K562 (cell line): Measurements from ENCODE around the gene SRL. TPM values are rescaled to one million over a fixed set of nuclear protein-coding genes. Genes with fewer than 3 reads are reported as not detected.

Experiments used
- ARID2 ChIP-seq: fragments of 450-650 bp; IDR thresholded peaks from 2 replicates; pipeline ENCODE4 v1.6.1; 2017; ENCODE audit warnings: antibody characterized with exemption, mild to moderate bottlenecking
- ETV5 ChIP-seq: sonication (generic); formaldehyde crosslinking; IDR thresholded peaks from 2 replicates; pipeline ENCODE4 v1.4.0; 2020; ENCODE audit warnings: low read depth, mild to moderate bottlenecking, missing genetic modification reagents
- GTF3C2 ChIP-seq: IDR thresholded peaks from 3 replicates; pipeline ENCODE4 v1.6.1; 2011; ENCODE audit warnings: borderline replicate concordance, mild to moderate bottlenecking, moderate library complexity; ENCODE audit not compliant: insufficient read length; ENCODE audit errors: extremely low read depth
- MITF ChIP-seq: IDR thresholded peaks from 2 replicates; pipeline ENCODE4 v1.6.1; 2014; ENCODE audit warnings: antibody characterized with exemption
- NCOA6 ChIP-seq: fragments of 450-650 bp; IDR thresholded peaks from 2 replicates; pipeline ENCODE4 v1.6.1; 2017; ENCODE audit warnings: mild to moderate bottlenecking
- NONO ChIP-seq, 2 experiments: fragments of 200-400 bp in 1 of 2; fragments of 450-650 bp in 1 of 2; formaldehyde crosslinking in 1 of 2; IDR thresholded peaks; 2 replicates each; pipeline ENCODE4 v1.6.1; 2017; ENCODE audit warnings: low read depth in 2 of 2, mild to moderate bottlenecking in 2 of 2, moderate library complexity in 2 of 2, low read length in 1 of 2
- POLR2A ChIP-seq: fragments of 450-650 bp; conservative IDR thresholded peaks from 2 replicates; pipeline ENCODE4 v1.6.1; 2016
- SFPQ ChIP-seq: fragments of 200-400 bp; formaldehyde crosslinking; IDR thresholded peaks from 2 replicates; pipeline ENCODE4 v1.6.1; 2017; ENCODE audit warnings: mild to moderate bottlenecking, low read depth, low read length, moderate library complexity
- STAT5A ChIP-seq: IDR thresholded peaks from 2 replicates; pipeline ENCODE4 v1.6.1; 2012; ENCODE audit warnings: low read length, inconsistent platforms, borderline replicate concordance
- TBP ChIP-seq: optimal IDR thresholded peaks from 2 replicates; pipeline ENCODE3; 2011; ENCODE audit warnings: low read depth, low read length, improper control_type of control experiment
- ZKSCAN1 ChIP-seq: fragments of 150-350 bp; IDR thresholded peaks from 2 replicates; pipeline ENCODE4 v1.6.1; 2016; ENCODE audit warnings: low read depth, low read length
- ZMIZ1 ChIP-seq, 2 experiments: fragments of 150-350 bp in 1 of 2; IDR thresholded peaks; 2 replicates each; pipeline ENCODE4 v1.6.1; 2012 to 2016; ENCODE audit warnings: low read depth in 2 of 2, low read length in 2 of 2, mild to moderate bottlenecking in 1 of 2, moderate library complexity in 1 of 2
- ZNF174 ChIP-seq: fragments of 250-450 bp; sonication (Bioruptor Pico); IDR thresholded peaks from 2 replicates; pipeline ENCODE4 v1.4.0; 2020; ENCODE audit warnings: mild to moderate bottlenecking
- ZNF175 ChIP-seq: fragments of 200-800 bp; sonication (Bioruptor generic); IDR thresholded peaks from 2 replicates; pipeline ENCODE4 v1.6.1; 2016; ENCODE audit warnings: low read depth, mild to moderate bottlenecking, missing genetic modification characterization, missing compliant biosample characterization
- ZNF655 ChIP-seq: fragments of 250-450 bp; sonication (Bioruptor Pico); IDR thresholded peaks from 2 replicates; pipeline ENCODE4 v1.5.0; 2021
- polyA plus RNA-seq, 8 experiments: library from polyadenylated mRNA; depleted of rRNA in 4 of 8; stranded (reverse) in 5 of 8; unstranded in 3 of 8; fragments of >200 nt; fragmentation: Nextera tagmentation in 2 of 8; fragmentation: Illumina TruSeq in 1 of 8; extraction: Ambion mirVana in 2 of 8; extraction: Trizol in 1 of 8; gene quantifications; 2 replicates each; pipeline versions ENCODE4 v1.2.1 to v1.2.3, GENCODE V29; 2011 to 2014; ENCODE audit warnings: inconsistent platforms in 1 of 8, missing spikeins in 1 of 8
- total RNA-seq, 7 experiments: library from RNA; depleted of rRNA in 6 of 7; stranded (reverse); fragments of >200 nt in 6 of 7; fragmentation: Illumina TruSeq in 2 of 7; extraction: Trizol in 2 of 7; gene quantifications; 2 replicates each; pipeline versions ENCODE4 v1.2.1 to v1.2.3, GENCODE V29; 2011 to 2021; ENCODE audit warnings: low replicate concordance in 1 of 7

Gene SRL
- total and polyA plus RNA-seq, 9 of the 15 experiments (the other 6 are each of a cell fraction or from before 2014, with no cell fraction given): 0.01 TPM; not detected in 8

GRCh38 chr16:4271176-4272113 lies 29.6 kb upstream of the SRL start (continued):
- TF ChIP-seq NONO (IDR thresholded peaks at IDR 0.05; ENCODE audit: low read depth in 2 of 2, low read length in 1 of 2) (no peak), NCOA6 (no peak), ETV5 (no peak; the same call in 1 of the 2 replicates), ZMIZ1 (IDR thresholded peaks at IDR 0.05; ENCODE audit: low read depth in 2 of 2, low read length in 2 of 2) (peak in 1 of 2 experiments; percentile 28; a peak in 1 of 4 replicates), GTF3C2 (no peak), SFPQ (no peak), ZKSCAN1 (0 out of 2 replicates have a peak, but pooled peaks have one; percentile 32), MITF (0 out of 2 replicates have a peak, but pooled peaks have one; percentile 40), TBP (peak; percentile 71), ZNF175 (CRISPR knock-in tag) (0 out of 2 replicates have a peak, but pooled peaks have one; percentile 39), ARID2 (no peak), POLR2A (peak; percentile 83), ZNF174 (CRISPR knock-in tag) (no peak), STAT5A (no peak), ZNF655 (CRISPR knock-in tag) (no peak)
